T follicular helper cell (primary cell): ENCODE data around the gene CLDND2.
"Not testable (repeated sequence)": the region's sequence is repeated elsewhere in the genome, so short reads cannot be mapped to it uniquely, and the experiment has no call there.

Experiments
- DNase-seq: peaks from one replicate; pipeline ENCODE4 v3.0.0-alpha.2; 2020; ENCODE audit warnings: low read depth
- total RNA-seq, 2 experiments: gene quantifications; one replicate each; lab custom pipeline; 2026; lab: John Stamatoyannopoulos, UW

CLDND2 gene, protein sequence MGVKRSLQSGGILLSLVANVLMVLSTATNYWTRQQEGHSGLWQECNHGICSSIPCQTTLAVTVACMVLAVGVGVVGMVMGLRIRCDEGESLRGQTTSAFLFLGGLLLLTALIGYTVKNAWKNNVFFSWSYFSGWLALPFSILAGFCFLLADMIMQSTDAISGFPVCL
- total RNA-seq = 0.26 to 0.72 reads per million in 2 experiments

DNA sequence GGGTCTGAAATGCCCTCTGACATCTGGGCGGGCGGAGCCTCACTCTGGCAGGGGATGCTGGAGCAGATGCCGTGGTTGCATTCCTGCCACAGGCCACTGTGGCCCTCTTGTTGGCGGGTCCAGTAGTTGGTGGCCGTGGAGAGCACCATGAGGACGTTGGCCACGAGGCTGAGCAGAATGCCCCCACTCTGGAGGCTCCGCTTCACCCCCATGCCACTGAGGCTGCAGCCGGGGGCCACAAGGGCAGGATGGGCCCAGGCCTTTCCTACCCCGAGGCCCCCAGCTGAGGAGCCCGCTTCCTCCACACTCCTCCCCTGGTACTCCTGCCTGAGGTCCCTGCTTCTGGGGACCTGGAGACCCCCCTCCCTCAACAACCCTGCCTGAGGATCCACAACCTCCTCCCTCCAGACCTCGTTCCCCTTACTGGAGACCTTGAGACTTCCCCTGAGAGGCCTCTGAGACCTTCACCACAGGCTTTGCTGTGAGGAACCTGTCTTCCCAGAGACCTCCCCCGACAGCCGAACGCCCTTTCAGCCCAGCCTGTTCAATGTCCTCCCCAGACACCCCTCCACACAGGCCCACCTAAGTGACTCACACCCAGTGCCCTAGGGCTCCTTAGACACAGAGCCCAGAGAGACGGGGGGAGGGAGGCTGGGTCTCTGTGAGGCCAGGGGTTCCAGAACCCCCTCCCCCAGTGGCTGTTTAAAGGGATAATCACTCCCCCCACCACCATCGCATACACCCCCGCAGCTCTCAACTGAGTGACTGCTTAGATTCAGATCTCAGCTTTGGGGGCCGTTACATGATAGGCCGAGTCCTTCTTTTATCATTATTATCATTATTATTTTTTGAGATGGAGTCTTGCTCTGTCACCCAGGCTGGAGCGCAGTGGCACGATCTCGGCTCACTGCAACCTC, at the start of gene CLDND2:
CLDND2 (minus strand) TSS at position 638 of the 917 bp plus-strand sequence; CDS start at position 212, 426 bp downstream.
- no peak for DNase-seq

DNA sequence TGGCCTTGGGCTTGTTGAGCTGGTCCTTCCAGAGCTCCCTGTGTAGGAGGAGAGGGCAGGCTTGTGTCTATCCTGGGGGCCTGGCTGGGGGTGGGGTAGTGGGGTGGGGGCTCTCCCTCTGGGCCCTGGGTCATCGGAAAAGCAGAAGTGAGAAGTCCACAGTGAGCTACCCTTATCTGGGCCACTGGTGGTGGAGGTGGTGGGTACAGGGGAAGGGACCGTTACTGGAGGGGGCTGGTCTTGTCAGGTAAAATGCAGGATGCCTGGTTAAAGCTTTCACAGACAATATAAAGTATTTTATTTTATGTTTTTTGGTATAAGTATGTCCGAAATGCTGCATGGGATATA, 49.0 kb upstream of the CLDND2 start:
- no peak for DNase-seq

DNA sequence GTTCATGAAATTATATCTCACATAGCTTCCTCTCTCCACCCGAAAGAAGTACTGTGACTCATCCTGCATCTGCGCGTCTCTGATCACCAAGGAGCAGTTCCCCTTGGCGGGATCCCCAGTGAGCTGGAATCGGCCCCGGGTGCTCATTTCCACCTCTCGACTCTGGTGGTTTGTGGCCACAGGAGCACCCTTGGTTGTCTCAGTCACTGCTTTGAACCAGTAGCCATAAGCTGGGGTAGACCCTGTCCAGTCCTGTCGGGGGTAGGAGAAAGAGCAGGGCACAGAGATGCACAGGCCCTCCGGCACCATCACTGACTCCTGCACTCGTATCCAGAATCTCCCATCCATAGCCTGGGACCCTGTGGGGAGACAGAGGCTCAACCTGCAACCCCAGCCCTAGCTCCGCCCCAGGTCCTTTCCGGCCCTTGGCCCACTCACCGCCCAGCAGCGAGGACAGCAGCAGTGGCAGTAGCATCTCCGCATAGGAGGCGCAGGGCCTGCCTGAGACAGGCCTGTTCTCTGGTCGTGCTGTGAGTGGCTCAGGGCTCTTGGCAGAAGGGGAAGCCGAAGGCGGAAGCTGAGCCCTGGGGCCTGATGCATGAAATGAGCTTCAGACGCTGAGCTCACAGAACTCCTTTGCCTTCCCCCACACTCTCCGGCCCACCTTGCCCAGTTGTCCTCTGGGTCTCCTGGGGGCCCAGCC, 48.5 kb upstream of the CLDND2 start, which contains the start of gene SIGLEC10:
SIGLEC10 (minus strand) TSS at position 536 of the 703 bp plus-strand sequence; CDS start at position 475, 61 bp downstream.
- DNase-seq = no peak

DNA sequence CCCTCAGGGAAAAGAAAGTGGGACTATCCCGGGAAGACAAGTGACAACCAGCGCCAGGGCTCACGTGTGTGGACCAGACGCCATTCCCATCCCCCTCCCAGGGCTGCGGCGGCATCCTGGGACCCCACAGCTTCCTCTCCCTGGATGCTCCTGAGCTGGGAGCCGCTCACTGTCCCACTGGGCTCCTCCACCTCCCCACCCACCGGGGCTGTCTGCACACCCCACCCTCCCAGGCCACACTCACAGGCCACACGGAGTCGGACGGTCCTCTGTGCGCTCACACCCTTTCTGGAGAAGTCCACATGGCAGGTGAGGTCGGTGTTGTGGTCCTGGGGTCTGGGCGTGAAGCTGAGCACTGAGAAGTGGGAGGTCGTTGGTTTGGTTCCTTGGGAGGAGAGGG, 47.6 kb upstream of the CLDND2 start:
- DNase-seq = not testable (repeated sequence)

DNA sequence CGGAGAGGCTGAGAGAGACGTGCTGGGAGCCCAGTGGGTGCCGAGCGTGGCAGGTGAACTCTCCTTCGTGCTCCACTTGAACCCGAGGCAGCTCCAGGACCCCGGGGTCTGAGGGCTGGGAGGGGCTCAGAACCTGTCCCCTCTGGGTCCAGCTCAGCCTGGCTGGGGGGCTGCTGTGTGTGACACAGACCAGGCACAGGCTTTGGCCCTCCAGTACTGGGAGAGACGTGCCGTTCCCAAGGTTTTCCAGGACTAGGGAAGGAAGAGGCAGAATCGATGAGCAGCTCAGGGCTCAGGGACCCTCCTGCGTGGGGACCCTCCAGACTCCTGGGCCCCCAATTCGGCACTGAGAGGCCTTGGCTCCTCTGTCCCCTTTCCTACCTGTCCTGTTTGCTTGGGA, 46.4 kb upstream of the CLDND2 start:
- no peak for DNase-seq

DNA sequence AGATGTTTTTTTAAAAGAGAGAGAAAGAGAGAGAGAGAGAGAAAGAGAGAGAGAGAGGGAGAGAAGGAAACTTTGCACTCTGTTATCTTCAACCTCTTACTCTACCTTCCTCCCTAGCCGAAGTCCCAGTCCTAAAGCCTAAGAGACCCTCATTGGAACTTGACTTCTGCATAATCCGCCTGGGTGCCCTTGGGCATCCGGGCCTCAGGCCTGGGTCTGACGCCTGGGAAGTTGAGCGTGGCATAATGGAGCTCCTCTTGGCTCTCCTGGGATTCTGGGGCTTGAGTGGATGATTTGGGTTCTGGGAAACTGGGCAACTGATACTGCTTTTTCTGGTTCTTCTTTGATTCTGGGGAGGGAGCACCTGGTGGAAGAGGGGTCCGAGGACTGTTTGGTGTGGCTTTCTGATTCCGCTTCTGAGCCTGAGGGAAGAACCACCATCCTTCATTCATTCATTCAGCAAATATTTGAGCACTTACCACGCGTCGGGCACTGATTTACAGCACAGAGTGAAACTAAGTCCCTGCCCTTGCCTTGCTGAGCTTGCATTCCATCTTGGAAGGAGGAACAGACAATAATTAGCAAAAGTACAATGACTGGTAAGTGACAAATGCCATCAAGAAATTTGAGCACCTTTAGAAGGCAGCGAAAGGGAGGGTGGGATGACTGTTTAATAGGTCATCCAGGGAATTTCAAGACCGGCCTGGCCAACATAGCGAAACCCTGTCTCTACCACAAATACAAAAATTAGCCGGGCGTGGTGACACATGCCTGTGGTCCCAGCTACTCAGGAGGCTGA, 42.3 kb upstream of the CLDND2 start:
- no peak for DNase-seq

DNA sequence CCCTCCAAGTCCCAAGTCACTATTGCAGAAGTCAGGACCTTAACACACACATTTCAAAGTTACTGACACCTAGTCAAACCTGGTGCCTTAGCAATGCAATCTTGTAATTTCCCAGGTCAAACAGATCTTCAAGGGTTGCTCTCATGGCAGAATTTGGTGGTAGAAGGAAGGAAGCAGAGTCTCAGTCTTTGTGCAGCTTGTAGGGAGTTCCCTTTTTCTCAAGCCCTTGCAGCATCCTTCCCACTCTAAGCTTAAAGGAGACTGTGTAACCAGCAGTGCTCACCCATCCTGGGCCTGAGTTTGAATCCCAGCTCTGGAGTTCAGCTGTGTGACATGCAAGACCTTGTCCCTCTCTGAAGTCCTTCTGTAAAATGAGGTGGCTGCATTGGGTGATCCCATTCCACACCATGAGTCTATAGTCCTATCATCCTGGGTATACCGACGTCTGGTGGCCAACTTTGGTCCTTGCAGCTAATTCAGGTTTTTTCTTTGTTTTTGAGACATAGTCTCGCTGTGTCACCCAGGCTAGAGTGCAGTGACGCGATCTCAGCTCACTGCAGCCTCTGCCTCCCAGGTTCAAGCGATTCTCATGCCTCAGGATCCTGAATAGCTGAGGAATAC, 38.8 kb upstream of the CLDND2 start:
- no peak for DNase-seq

DNA sequence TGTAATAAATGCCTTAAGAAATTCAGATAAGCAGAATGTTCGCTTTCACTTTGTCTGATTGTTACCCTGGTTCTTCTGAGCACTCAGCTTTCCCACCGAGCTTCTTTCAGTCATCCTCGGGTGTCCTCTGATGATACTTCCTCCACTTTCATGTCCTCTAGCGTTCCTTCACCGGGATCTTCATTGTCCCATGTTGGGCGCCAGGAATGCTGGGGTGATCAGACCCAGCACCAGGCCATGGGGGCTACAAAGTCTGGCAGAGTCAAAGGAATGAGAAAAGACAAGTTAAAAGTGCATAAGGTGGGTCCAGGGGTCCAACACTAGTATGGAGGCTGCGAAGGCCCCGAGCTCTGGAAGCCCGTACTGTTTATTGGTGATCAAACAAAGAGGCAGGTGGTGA, 33.3 kb upstream of the CLDND2 start:
- DNase-seq = no peak

DNA sequence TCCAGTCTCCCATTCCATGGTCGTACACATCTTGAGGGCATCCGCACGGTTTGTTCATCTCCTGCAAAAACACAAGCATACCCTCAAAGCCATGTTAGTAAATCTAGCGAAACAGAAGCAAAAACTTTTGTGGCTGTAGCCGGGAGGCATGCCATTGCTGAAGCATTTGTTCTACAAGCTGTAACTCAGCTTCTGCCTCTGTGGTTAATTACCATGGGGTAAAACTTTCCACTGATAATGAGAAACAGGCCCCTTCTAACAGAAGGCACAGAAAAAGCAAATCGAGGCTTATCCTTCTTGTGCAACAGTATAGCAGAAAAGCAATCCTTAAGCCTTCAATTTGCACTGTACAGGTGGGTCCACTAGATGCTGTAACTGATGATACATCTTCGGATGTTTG, 31.1 kb upstream of the CLDND2 start:
- not testable (repeated sequence) for DNase-seq

DNA sequence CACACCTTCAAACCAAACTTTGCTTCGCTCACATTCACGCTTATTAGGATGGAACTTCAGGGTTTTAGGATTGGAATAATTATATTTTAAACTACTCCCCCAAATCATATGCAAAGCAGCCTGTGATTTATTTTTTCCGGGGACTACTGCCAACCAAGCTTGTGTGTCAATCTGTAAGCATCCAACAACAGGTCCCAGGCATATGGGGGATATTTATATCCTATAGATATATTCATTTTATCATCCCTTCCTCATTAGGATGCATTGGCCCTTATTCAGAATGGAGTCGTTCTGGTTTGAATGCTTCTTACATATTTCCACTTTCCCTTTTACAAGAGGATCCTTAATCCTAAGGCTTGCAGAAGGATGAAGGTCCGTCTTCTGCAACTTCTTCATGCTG, 30.4 kb upstream of the CLDND2 start:
- no peak for DNase-seq

DNA sequence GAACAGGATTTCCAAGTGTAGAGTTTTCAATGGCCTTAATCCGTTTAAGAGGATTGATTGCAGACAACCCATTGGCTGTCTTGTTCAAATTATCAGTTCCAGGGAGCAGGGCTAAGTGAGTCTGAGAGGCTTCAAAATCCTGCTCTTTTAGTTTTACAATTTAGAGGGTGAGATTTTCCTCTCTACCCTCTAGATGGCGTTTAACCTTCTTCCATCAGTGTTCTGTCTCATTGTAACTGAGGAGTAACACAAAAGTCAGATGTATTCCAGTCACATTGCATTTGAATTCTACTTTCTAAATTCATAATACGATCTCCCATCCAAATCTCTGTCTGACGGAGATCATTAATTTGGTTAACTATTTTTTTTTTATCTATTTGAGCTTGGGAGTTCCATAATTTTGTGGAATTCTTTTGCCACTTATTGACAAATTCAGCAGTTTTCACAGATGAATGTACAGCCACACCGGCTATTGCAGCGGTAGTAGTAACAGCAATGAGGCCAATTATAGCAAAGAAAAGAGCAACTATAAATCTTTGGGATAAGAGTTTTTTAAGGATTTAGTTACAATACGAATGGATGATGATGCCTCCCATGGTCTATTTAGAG, 29.4 kb upstream of the CLDND2 start:
- DNase-seq = no peak

DNA sequence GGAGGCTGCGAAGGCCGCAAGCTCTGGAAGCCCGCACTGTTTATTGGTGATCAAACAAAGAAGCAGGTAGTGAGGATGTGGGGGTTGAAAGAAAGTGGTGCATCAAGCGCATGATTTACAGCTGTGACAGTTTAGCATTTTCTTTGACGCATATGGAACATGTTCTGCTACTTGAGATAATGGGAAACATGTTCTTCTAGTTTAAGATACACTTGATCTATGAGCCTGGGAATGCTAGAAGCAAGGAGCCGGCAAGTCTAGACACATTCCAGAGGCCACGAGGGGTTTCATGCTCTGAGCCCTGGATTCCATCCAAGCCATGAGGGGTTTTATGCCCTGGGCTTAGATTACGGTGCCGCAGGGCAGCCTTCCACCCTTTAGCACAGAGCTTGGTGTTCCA, 28.6 kb upstream of the CLDND2 start:
- not testable (repeated sequence) for DNase-seq

DNA sequence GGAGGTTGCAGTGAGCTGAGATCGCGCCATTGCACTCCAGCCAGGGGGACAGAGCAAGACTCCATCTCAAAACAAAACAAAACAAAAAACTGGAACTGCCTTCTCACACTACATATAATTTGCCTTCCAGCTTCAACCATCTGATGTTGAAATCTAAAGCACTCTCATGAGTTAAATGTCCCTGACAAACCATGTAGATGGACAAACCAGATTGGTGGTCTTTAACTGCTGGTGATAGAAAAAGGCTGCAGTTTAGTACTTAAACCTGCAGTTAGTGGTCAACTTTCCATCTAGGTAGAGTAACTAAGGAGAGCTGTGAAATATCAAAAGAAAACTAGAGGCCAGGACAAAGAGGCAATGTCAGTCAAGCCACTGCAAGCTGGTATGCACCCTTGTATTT, 27.4 kb upstream of the CLDND2 start:
- no peak for DNase-seq

DNA sequence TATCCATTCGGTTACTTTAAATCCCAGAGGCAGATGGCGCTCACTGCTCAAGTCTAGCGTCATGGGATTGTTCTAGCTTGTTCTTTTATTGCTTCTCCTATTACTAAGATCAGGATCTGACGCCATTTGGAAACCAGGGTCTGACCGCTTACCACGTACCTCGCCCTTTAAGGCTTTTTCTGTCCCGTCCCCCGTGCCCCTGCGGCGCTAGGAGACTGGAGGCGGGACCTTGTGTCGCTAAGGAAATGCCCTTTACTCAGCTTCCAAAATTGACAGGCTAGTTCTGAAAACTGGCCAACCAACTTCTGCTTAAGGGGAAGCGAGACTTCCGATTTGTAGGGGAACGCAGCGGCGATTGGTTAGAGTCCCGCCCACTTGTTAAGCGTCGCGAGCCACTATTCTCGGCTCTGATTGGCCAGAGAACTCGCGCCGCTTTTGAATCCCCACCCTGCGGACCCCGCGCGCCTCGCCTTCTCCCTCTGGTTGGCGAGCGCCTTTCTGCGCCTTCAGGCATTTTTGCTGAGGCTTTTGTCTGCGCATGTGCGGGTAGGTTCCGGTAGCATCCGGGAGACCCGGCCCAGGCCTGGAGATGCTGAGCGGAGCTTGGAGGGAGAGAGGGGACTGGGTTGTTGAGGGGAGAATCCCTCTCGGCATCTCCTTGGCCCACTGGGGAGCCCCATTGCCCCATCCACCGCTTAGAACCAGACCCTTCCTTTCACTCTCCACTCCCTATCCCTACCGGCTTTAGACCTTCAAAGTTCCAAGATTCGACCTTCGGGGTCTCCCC, 25.4 kb upstream of the CLDND2 start:
- peak; percentile 77 for DNase-seq

DNA sequence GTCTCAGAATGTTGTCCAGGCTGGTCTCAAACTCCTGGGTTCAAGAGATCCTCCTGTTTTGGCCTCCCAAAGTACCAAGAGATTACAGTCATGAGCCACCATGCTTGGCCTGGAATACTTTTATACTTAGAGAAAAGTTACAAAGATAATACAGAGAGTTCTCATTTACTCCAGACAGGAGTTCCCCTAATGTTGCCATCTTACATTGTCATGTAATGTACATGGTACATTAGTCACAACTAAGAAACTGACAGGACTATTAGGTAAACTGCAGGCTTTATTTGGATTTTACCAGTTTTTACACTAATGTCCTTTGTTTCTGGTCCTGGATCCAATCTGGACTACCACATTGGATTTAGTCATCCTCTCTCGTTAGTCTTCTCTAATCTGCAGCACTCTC, 23.9 kb upstream of the CLDND2 start:
- no peak for DNase-seq

DNA sequence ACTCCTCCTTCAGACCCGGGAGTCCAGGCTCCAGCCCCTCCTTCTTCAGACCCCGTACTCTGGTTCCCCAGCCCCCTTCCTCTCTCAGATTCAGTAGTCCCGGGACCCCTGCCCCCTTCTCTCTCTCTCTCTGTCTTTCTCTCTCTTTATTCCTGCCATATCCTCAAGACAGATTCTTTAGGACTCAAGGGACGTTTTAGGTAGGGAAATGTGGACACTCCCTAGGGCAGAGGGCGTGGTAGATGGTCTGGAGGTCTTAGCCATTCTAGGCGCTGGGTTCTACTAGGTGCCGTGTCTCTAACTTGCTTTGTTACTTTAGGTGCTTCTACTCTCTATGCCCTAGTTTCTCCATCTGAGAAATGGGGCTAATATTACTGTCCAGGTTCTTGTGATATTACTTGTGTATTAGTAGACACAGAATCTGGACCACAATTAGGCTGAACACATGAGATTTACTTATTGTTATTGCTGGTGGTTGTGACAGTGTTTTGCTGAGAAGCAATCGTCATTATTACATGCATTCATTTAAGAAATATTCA, 22.3 kb upstream of the CLDND2 start:
- DNase-seq = no peak

DNA sequence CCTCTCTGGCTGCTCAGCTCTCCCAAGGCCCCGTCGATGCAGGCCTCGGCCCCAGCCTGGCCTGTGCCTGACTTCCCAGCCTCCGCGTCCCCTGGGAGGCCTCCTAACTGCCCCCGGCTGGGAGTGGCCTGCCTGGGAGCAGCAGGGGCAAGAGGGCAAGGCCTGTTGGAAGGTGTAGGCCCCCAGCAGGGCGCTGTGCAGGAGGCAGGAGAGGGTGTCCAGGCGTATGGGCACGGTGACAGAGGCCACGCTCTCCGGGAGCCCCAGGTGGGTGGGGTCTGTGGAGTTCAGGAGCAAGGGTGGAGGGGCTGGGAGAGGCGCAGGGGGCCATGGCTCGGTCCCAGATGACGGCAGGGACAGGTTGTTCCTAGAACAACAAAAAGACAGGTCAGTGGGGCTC, 20.3 kb upstream of the CLDND2 start:
- DNase-seq = no peak

DNA sequence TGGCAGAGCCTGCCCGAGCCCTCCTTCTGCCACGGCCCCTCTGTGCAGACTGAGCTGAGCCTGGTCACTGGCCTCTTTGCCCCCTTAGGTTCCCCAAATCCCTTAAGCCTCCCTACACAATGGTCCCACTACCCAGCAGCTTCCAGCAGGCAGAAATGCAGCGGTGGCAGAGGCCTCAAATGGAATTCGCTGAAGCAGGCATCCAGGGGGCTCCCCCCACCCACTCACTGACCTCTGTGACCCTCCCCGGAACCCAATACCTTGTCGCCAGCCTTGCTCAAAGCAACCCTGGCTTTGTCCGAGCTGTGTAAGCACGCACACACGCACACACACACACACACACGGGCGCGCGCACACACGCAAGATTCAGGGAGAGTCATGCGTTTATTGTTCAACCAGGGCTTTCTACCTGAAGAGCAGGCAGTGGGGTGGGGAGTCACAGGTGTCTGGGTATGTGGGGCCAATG, 19.2 kb upstream of the CLDND2 start, which contains the start of gene LIM2:
LIM2 (minus strand) TSS at position 51 of the 466 bp plus-strand sequence. CDS start 531 bp downstream, outside the sequence.
- no peak for DNase-seq

DNA sequence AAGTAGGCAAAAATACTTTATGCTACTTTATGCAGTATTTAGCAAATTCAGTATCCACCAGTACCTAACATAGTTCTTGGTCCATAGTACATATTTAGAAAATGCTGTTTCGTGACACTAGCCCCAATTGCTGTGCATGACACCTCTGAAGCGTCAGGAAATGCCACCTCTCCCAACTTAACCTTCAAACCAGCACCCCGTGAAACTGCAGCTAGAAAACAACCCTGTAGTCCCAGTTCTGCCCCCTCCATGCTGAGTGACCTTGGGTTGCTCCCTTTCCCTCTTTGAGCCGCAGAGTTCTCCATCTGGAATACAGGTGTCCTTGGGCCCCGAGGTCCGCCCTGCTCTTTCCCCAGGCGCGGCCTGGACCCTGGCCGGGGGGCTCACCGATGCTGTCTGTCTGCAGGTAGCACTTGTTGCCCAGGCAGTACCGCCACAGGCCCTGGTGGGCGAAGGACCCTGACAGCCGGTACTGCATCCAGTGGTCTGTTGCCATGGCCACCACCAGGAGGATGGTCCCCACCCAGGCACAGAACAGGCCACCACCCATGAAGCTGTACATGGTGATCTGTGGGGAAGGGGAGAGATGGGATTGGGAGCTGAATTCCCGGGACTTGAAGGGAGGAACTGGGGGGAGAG, 18.2 kb upstream of the CLDND2 start:
- DNase-seq = no peak
